IPS-18c (cell line): ENCODE data around the gene CPLX4.

Source experiments
- H3K4me3 ChIP-seq: 2 replicates; pipeline ENCODE4 v1.7.0; 2013; ENCODE audit warnings: low read depth, mild to moderate bottlenecking, low read length, moderate library complexity; ENCODE audit not compliant: insufficient read depth
- H3K9me3 ChIP-seq: one replicate; pipeline ENCODE4 v1.6.1; 2013; ENCODE audit warnings: mild to moderate bottlenecking, low read length, moderate library complexity; ENCODE audit not compliant: control insufficient read depth, insufficient read depth

The CPLX4 gene, protein sequence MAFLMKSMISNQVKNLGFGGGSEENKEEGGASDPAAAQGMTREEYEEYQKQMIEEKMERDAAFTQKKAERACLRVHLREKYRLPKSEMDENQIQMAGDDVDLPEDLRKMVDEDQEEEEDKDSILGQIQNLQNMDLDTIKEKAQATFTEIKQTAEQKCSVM

DNA sequence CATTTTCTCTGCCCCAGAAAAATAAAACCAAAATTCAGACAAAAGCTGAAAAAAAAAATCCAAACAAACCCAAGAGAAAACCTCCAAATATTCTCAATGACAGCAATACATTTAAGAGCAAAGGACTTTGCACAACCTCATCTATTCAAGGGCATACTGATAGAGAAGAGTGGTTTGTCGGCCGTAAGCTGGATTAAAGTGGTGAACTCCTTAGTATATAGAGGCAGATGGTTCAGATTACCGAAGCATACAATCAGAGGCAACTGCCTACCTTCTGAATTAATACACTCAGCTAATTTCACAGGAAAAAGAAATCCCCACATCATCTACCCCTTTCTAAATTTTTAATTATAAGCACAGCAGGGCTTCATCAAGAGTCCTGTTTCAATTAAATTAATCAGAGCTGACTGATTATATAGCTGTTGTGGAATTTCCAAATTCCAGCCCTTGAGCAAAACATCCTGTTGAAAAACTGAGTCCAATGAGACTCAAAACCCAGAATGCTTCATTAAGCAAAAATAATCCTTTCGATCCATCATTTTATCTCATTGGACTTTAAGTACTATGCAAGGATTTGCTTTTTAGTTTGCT, at the start of gene CPLX4:
TSS of gene CPLX4 (minus strand) at position 190 of the 591 bp plus-strand sequence. CDS start at position 3, 187 bp downstream.
- Histone ChIP-seq H3K4me3 (no peak within 1 kb of the TSS), H3K9me3 (no peaks in the 10 kb centered on the region)

DNA sequence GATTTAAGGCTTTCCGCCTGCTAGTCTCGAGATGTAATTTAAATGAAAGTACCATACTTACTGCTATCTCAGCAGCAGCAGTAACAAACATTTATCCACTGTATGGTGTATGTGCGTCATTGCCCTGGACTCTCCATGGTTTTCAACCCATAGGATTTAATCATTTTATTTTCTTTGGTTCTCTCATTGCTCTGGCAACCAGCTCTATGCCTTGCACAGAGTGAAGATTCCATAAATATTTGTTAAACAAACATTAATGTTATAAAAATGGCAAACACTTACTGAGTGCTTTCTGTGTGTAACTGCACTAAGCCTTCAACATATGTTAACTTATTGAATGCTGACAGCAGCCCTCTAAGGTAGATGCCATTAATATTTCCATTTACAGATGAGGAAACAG, 41.9 kb upstream of the CPLX4 start:
- H3K4me3 ChIP-seq, result no peak overlapping the region
- H3K9me3 ChIP-seq, result no peaks in the 10 kb centered on the region

DNA sequence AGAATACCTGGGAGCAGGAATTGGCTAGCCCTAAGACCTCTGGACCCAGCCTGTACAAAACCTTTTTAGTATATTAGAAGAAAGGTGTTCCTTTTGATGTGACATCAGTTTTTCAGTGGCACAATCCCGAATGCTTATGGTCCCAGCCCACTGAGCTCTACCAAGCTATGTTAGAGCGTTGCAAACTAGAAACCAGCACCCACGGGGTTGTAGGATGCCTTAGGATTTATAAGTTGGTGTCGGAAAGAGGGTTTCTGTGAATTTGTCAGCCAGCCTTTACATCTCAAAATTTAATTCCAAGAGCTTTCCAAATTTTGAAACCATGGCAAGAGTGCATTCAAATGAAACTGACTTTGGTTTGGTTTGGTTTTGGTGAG, 41.1 kb upstream of the CPLX4 start:
- Histone ChIP-seq H3K4me3 (peak overlapping the region; percentile 29; the same call in 1 of the 2 replicates), H3K9me3 (no peaks in the 10 kb centered on the region)

DNA sequence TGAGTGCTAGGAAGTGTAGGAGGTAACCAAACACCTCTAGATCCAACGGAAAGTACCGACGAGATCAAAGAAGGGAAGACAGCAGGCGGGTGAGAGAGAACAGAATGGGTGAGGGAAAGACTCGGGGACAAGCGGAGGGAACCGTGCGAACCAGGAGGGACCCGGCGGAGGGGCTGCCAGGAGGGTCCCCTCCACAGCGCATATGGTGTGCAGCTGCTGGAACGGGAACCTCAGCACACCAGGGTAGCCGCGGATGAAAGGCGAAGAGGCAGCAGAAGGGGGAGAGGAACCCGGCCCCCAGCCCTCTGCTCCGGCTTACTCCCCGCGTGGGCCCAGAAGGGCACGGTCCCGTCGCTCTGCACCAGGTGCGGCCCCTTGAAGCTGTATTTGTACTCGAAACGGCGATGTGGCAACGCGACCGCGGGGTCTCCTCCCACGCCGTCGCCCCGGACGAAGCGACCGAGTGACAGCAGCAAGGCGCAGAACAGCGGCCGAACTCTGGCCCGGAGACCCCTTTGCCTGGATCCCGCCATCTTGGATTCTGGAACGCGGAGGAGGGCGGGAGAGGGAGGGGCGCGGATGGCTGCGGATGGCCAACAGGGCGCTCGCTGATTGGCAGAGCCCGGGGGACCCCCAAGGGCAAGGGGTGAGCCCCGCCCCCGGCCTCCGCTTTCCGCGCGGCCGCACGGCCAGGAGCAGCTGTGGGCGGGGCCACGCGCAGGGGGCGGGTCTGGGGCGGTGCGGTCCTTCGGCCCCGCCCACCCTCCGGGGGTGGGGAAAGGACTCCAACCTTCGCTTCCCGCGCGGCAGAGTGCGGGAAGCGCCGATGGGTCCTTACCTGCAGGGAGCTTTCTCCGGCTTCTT, 40.5 kb upstream of the CPLX4 start, which contains the start of gene LMAN1:
TSS of gene LMAN1 (minus strand) at position 554 of the 864 bp plus-strand sequence. CDS start at position 533, 21 bp downstream.
- H3K4me3 ChIP-seq, result peak within 1 kb of the TSS; percentile 84

DNA sequence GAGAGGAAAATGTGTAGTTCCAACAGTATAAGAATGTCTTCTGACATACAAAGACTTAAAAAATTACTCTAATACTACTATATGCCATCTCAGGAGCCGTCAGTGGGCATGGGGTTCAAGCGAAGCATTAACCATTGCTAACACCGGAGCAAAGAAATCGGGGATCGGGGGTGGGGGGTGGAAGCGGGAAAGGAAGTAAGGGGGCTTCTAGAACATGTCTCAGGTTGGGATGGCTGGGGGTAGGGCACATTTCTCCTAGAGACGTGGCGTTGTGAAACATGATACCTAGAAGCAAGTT, 39.9 kb upstream of the CPLX4 start:
- Histone ChIP-seq H3K4me3 (peak overlapping the region; percentile 84), H3K9me3 (no peaks in the 10 kb centered on the region)

More for the DNA sequence above, 40.5 kb upstream of the CPLX4 start, which contains the start of gene LMAN1:
- no peaks in the 10 kb centered on the region for H3K9me3 ChIP-seq

DNA sequence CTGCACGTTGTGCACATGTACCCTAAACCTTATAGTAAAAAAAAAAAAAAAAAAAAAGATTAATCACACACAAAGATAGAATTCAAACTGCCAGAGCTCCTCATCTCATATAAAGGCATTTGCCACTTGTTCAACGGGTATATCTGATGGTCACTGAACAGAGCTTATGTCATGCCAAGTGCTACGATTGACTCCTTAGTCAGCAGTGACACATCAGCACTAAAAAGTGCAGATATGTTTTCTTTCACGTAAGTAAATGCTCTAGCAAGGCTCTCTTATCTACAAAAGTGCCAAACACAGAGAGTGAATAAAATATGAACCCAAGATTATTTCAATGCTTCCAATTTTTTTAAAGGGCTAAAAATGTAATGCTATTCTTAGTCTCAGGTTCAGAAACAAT, 39.5 kb upstream of the CPLX4 start:
- Histone ChIP-seq H3K4me3 (peak overlapping the region; percentile 84), H3K9me3 (no peaks in the 10 kb centered on the region)

DNA sequence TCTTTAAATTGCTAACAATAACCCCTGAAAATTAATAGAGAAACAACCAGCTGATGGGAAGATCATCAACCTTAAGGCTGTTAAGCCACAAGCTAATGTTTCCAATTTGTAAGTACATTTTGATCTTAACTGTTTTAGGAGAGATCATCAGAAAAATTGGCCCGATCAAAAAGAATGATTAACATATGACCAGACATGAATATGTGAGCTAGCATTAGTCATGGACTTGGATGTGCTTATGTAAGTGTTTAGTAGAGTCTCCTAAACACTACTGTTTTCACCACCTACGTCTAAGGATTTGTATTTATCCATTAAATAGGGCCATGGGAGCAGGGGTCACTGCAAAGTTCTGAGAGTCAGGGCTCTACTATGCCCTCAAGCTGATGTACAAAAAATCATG, 36.3 kb upstream of the CPLX4 start:
- H3K4me3 ChIP-seq, result no peak overlapping the region
- no peaks in the 10 kb centered on the region for H3K9me3 ChIP-seq

DNA sequence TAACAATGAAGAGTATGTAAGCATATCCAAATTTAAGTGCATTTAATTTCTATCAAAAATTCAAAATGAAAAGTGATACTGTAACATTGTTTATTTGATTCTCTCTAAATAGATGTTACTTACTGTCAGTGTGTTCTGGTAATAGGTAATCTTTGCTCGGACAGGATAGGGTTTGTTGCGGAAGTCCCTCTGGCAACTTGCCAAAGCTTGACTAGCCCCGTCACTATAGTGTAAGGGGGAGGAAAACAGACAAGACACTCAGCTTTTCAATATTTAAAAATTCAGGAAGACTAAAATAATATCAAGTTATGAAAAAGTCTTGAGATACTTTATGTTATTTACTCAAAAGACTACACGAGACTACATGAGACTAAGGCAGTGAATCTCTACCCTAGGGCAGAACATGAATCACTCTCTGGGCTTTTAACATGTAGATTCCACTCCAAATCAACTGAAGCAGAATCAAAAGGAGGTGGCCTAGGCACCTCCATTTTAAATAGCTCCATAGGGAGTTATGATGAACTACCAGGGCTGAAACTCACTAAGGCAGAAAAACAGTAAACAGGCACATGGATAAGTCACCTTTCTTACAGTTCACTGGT, 34.7 kb upstream of the CPLX4 start:
- Histone ChIP-seq H3K4me3 (no peak overlapping the region), H3K9me3 (no peaks in the 10 kb centered on the region)

DNA sequence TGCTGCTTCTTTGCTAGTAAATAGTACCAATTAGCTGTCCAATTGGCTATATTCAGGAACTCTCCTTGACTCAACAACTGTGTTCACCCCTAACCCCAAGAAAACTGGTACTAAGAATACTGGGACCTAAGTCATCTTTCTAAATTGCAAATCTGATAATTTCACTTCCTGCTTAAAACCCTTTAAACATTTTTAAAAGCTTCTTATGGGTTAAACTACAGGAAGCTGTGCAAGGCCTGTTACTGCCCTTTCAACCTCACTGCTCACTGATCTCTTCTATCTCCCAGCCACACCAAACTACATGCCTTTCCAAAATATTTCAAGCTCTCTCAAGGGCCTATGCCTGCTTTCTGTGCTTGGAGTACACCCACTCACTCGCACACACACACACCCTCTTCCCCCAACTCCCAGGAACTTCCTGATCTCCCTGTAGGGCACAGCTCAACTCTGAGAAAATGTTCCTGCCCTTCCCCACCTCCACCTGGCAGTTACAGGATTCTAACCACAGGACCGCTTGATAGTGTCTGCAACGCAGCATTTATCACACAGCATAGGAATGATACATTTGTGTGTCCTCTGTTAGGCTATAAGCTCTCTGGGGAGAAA, 33.9 kb upstream of the CPLX4 start:
- no peak overlapping the region for H3K4me3 ChIP-seq
- no peaks in the 10 kb centered on the region for H3K9me3 ChIP-seq

DNA sequence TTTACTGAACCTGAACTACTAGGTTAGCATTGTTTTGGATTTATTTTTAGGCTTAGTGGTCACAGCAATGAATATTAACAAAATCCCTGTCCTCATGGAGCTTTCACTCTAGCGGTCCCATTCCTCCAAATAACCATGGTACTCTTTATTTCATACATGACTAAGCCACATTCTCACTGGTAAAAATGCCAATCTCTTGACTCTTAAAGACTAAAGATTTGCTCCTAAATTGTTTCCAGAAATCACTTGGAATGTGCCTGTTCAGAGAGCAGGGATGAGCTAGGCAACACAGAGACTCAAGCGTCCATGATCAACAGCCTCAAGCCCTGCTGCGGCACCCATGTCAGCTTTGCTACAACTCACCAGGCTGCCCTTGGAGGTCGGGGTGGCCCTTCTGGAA, 27.1 kb upstream of the CPLX4 start:
- Histone ChIP-seq H3K4me3 (no peak overlapping the region), H3K9me3 (no peaks in the 10 kb centered on the region)

DNA sequence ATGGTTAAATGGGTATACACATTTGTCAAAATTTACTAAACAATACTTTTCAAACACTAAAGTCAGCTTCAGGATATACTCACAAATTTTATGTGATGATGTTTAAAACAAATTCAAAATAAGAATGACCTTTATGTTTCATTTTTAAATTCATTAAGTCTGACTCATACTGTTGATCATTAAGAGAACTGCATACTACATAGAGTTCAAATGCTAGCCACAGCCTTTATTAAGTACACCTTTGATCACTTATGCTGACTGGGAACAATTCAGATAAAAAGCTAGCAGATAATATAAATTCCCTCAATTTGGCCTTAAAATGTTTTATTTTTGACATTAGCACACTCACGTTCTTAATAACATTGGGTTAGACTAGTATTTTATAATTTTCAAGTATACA, 26.5 kb upstream of the CPLX4 start:
- no peaks in the 10 kb centered on the region for H3K9me3 ChIP-seq

DNA sequence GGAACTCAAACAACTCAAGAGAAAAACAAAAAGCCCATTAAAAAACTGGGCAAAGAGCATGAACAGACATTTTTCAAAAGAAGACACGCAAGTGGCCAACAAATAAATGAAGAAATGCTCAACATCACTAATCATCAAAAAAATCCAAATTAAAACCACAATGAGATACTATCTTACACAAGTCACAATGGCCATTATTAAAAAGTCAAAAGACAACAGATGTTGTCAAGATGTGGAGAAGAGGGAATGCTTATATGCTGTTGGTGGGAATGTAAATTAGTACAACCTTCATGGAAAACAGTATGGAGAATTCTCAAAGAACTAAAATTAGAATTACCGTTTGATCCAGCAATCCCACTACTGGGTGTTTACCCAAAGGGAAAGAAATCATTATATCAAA, 25.5 kb upstream of the CPLX4 start:
- Histone ChIP-seq H3K9me3 (no peaks in the 10 kb centered on the region), H3K4me3 (no peak overlapping the region)

More for the DNA sequence above, 26.5 kb upstream of the CPLX4 start:
- no peak overlapping the region for H3K4me3 ChIP-seq

DNA sequence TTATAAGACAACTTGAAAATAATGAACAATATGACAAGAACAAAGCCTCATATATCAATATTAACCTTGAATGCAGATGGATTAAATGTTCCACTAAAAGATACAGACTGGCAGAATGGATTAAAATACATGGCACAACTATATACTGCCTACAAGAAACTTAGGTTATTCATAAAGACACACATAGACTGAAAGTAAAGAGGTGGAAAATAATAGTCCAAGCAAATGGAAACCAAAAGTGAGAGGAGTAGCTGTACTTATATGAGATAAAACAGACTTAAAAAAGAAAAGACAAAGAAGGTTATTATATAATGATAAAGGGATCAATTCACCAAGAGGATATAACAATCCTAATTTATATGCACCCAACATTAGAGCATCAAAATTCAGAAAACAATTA, 22.4 kb upstream of the CPLX4 start:
- no peak overlapping the region for H3K4me3 ChIP-seq
- no peaks in the 10 kb centered on the region for H3K9me3 ChIP-seq

DNA sequence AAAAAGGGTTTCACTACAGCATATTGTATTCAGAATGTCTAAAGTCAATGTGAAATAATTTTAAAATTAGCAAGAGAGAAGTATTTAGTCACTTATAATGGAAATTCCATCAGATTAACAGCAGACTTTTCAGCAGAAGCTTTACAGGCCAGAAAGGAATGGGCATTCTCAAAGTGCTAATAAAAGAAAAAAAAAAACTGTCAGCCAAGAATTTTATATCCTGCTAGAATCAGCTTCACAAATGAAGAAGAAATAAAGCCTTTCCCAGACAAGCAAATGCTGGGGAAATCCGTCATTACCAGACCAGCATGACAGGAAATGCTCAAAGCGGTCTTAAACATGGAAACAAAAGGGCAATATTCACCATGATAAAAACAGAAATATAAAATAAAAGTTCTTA, 21.9 kb upstream of the CPLX4 start:
- Histone ChIP-seq H3K4me3 (no peak overlapping the region), H3K9me3 (no peaks in the 10 kb centered on the region)

DNA sequence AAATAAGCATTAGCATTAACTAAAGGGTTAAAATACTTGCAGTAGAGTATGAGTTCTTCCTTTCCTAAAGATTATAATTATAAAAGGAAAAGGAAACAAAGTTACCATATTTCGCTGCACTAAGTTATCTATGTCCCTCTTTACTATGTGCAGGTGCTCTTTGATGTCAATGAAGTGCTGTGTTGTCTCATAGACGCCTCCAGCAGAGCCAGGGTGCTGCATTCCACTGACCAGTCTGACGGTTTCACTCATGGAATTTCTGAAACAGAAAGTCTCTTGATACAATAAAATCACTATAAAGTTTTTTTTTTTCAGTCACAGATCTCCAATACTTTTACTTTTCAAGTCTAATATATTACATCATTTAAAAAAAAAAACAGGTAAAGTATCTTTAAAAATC, 14.5 kb upstream of the CPLX4 start:
- no peaks in the 10 kb centered on the region for H3K9me3 ChIP-seq

DNA sequence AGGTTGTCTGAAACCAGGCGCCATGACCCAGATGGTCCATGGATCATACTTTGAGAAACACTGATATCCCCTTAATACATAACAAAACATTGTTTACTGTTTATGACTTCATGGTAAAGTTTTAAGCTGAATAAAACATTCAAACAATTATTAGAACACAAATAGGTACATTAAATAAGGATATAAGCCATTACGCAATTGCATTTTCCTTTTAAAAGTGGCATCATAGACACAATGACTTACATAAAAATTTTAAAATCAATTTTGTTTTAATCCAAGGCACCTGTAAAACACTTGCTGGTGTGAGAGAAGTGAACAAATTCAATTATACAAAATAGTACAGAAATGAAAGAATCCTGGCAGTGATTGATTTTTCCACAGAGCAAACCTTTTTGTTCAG, 10.2 kb upstream of the CPLX4 start:
- H3K4me3 ChIP-seq, result no peak overlapping the region

More for the DNA sequence above, 14.5 kb upstream of the CPLX4 start:
- no peak overlapping the region for H3K4me3 ChIP-seq

DNA sequence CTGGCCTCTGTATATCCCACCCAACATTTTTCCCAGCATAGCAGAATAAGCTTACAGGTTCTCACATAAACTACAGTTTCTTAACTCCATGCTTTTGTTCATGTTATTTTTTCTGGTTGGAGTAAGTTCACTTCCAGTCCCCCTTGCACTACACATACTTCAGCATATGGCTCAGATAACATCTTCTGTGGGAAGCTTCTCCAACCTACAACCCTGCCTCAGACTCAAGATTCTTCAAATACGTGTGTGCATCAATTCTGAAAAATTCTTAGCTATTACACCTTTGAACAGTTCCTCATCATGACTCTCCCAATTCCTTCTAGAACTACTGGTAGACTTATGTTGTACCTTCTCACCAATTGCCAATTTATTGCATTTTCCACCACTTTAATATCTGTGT, 7.5 kb upstream of the CPLX4 start:
- no peak overlapping the region for H3K4me3 ChIP-seq
- H3K9me3 ChIP-seq, result no peaks in the 10 kb centered on the region

More for the DNA sequence above, 10.2 kb upstream of the CPLX4 start:
- H3K9me3 ChIP-seq, result no peaks in the 10 kb centered on the region

DNA sequence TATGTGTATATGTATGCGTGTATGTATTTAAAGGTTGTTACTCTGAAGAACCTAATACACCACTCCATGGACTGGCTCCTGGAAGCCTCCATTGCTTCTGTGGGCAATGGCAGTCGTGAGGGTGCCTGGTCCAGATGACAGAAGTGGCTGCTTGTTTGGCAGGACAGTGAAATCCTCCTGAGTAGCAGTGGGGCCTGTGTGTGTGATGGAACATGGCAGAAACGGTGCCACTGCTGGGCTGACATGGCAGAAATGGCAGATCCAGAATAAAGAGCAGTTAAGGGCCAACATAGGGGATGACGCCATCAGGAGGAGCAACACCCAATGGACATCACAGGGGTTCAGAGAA, 6.1 kb upstream of the CPLX4 start:
- Histone ChIP-seq H3K9me3 (no peaks in the 10 kb centered on the region), H3K4me3 (no peak overlapping the region)
